ENCODE data around the gene CCNK.

CCNK gene

GRCh38 chr14:99523704-99524055 lies 42.5 kb downstream of the CCNK start:
- TF ChIP-seq POLR2A (IDR thresholded peaks at IDR 0.05; ENCODE audit: low read length): no peak
- no peak for TF ChIP-seq GATA1 (IDR thresholded peaks at IDR 0.05; ENCODE audit: low read depth, low read length)

GRCh38 chr14:99524091-99524661 lies 43.0 kb downstream of the CCNK start:
- DNase-seq: no peak
- TF ChIP-seq GATA1 (IDR thresholded peaks at IDR 0.05; ENCODE audit: low read depth, low read length) (no peak), POLR2A (IDR thresholded peaks at IDR 0.05; ENCODE audit: low read length) (no peak)

More at GRCh38 chr14:99523704-99524055, 42.5 kb downstream of the CCNK start:
- DNase-seq: no peak

GRCh38 chr14:99524804-99525698 lies 43.8 kb downstream of the CCNK start:
- DNase-seq: no peak
- TF ChIP-seq POLR2A (IDR thresholded peaks at IDR 0.05; ENCODE audit: low read length) (no peak), GATA1 (IDR thresholded peaks at IDR 0.05; ENCODE audit: low read depth, low read length) (no peak)

- TF ChIP-seq POLR2A (IDR thresholded peaks at IDR 0.05; ENCODE audit: low read length) (no peak), GATA1 (IDR thresholded peaks at IDR 0.05; ENCODE audit: low read depth, low read length) (no peak)
- no peak for DNase-seq
Observed at GRCh38 chr14:99525699-99526080, 44.5 kb downstream of the CCNK start.

- no peak for DNase-seq
- TF ChIP-seq GATA1 (IDR thresholded peaks at IDR 0.05; ENCODE audit: low read depth, low read length): no peak
- TF ChIP-seq POLR2A (IDR thresholded peaks at IDR 0.05; ENCODE audit: low read length): no peak
Observed at GRCh38 chr14:99527026-99527425, 45.8 kb downstream of the CCNK start.

- DNase-seq: no peak
- TF ChIP-seq GATA1 (IDR thresholded peaks at IDR 0.05; ENCODE audit: low read depth, low read length) (no peak), POLR2A (IDR thresholded peaks at IDR 0.05; ENCODE audit: low read length) (no peak)
Observed at GRCh38 chr14:99527427-99528076, 46.3 kb downstream of the CCNK start.

- DNase-seq: no peak
- no peak for TF ChIP-seq GATA1 (IDR thresholded peaks at IDR 0.05; ENCODE audit: low read depth, low read length)
- no peak for TF ChIP-seq POLR2A (IDR thresholded peaks at IDR 0.05; ENCODE audit: low read length)
Observed at GRCh38 chr14:99529899-99530298, 48.7 kb downstream of the CCNK start.

- TF ChIP-seq POLR2A (IDR thresholded peaks at IDR 0.05; ENCODE audit: low read length) (no peak), GATA1 (IDR thresholded peaks at IDR 0.05; ENCODE audit: low read depth, low read length) (no peak)
- no peak for DNase-seq
Observed at GRCh38 chr14:99530407-99531155, 49.4 kb downstream of the CCNK start.

- no peak for DNase-seq
- TF ChIP-seq POLR2A (IDR thresholded peaks at IDR 0.05; ENCODE audit: low read length) (no peak), GATA1 (IDR thresholded peaks at IDR 0.05; ENCODE audit: low read depth, low read length) (no peak)
Observed at GRCh38 chr14:99531251-99532096, 50.3 kb downstream of the CCNK start.

GRCh38 chr14:99532310-99532709 lies 51.1 kb downstream of the CCNK start:
- TF ChIP-seq GATA1 (IDR thresholded peaks at IDR 0.05; ENCODE audit: low read depth, low read length) (no peak), POLR2A (IDR thresholded peaks at IDR 0.05; ENCODE audit: low read length) (no peak)
- no peak for DNase-seq

- TF ChIP-seq GATA1 (IDR thresholded peaks at IDR 0.05; ENCODE audit: low read depth, low read length) (no peak), POLR2A (IDR thresholded peaks at IDR 0.05; ENCODE audit: low read length) (no peak)
- no peak for DNase-seq
Observed at GRCh38 chr14:99534333-99534732, 53.1 kb downstream of the CCNK start.

GRCh38 chr14:99534863-99535262 lies 53.7 kb downstream of the CCNK start:
- no peak for DNase-seq
- no peak for TF ChIP-seq POLR2A (IDR thresholded peaks at IDR 0.05; ENCODE audit: low read length)
- no peak for TF ChIP-seq GATA1 (IDR thresholded peaks at IDR 0.05; ENCODE audit: low read depth, low read length)

- DNase-seq: no peak
- TF ChIP-seq POLR2A (IDR thresholded peaks at IDR 0.05; ENCODE audit: low read length) (no peak), GATA1 (IDR thresholded peaks at IDR 0.05; ENCODE audit: low read depth, low read length) (no peak)
Observed at GRCh38 chr14:99535448-99535847, 54.2 kb downstream of the CCNK start.
